ENCODE results near the gene GTPBP3. TPM values are rescaled to one million over a fixed set of nuclear protein-coding genes. Genes with fewer than 3 reads are reported as not detected.

GTPBP3 gene
- total RNA-seq, 1 donor from 2014 or later = 79.5 TPM

DNA sequence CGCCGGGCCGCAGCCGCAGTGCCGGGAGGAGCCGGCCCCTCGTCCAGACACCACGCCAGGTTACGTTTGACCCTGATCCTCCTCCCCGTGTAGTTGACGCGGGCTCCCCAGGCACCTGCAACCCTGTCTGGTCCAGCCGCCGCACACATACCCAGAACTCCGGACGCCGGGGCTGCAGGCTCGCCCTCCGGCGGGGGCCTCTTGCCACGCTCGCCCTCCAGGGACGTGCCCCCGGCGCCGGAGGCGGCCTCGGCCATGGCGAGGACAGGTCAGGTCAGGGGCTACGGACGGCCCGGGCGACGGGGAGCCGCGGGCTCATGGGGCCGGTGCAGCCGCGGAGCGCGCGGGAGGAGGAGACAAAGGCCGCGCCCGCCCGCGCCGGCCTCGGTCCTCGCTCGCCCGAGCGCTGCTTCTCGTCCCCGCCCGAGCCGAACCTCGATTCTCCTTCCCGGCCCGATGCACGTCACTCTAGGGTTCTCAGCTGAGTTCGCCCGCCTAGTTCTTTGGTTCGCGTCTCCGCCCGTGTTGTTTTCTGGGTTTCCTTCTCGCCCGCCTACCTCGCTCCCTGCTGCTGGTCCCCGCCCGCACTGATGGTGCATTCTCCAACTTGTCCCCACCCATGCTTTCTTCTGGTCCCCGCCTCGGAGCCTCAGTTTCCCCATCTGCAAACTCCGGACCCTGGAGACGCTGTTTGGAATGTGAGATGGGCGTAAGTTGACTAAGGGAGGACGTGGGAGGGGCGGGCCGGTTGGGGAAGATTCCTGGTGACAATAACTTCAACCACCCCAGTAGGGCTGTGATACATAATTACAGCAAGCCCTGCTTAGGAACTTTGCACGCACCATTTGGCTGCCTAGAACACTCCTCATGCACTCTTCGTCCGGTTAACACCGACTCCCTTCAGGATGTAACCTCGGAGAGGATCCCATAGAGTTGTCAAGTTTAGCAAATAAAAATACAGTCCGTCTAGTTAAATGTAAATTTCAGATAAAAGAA is 2.6 kb upstream of the GTPBP3 start, which contains the start of gene ANO8:
TSS of gene ANO8 (minus strand) at position 442 of the 996 bp plus-strand sequence. CDS start at position 257, 185 bp downstream.
- no peak for TF ChIP-seq CTCF (conservative IDR thresholded peaks at IDR 0.05; ENCODE audit: low read depth, low read length)

GRCh38 chr19:17335575-17335974 is 1.8 kb upstream of the GTPBP3 start:
- no peak for DNase-seq (ENCODE audit: low read depth)
- TF ChIP-seq CTCF (conservative IDR thresholded peaks at IDR 0.05; ENCODE audit: low read depth, low read length) = no peak
- peak overlapping the region; percentile 98 for H3K4me3 ChIP-seq (ENCODE audit: low read depth, low read length)

More for the DNA sequence above, 2.6 kb upstream of the GTPBP3 start, which contains the start of gene ANO8:
- DNase-seq (ENCODE audit: low read depth) = peak; percentile 86
- H3K4me3 ChIP-seq (ENCODE audit: low read depth, low read length) = peak within 1 kb of the TSS; percentile 77

GRCh38 chr19:17337675-17338432 is 501 bp downstream of the GTPBP3 start:
- peak overlapping the region; percentile 98 for H3K4me3 ChIP-seq (ENCODE audit: low read depth, low read length)
- no peak for TF ChIP-seq CTCF (conservative IDR thresholded peaks at IDR 0.05; ENCODE audit: low read depth, low read length)
- DNase-seq (ENCODE audit: low read depth) = no peak

DNA sequence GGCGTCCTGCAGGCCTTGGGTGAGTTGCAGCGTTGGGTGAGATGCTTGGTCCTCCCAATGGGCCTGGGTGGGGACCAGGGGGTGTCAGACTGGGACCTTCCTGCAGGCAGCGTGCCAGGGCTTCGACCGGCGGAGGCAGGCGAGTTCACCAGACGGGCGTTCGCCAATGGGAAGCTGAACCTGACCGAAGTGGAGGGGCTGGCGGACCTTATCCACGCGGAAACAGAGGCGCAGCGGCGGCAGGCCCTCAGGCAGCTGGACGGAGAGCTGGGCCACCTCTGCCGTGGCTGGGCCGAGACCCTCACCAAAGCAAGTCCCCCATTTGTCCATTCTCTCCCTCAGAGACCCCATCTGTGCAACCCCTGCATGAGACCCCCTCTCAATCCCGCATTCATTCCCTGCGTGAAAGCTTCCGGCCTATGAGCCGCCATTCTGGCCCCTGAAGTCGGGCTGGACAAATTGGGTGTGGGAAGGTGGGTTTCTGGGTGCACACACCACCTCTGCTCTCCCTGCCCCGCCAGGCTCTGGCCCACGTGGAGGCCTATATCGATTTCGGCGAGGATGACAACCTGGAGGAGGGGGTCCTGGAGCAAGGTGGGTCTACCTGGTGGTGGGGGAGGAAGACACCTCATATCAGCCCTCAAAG is 1.2 kb downstream of the GTPBP3 start:
- TF ChIP-seq CTCF (conservative IDR thresholded peaks at IDR 0.05; ENCODE audit: low read depth, low read length) = no peak
- DNase-seq (ENCODE audit: low read depth) = no peak
- H3K4me3 ChIP-seq (ENCODE audit: low read depth, low read length) = peak overlapping the region; percentile 98

GRCh38 chr19:17339088-17339741 is 1.9 kb downstream of the GTPBP3 start:
- DNase-seq (ENCODE audit: low read depth) = no peak
- no peak overlapping the region for H3K4me3 ChIP-seq (ENCODE audit: low read depth, low read length)
- no peak for TF ChIP-seq CTCF (conservative IDR thresholded peaks at IDR 0.05; ENCODE audit: low read depth, low read length)

- no peak for DNase-seq (ENCODE audit: low read depth)
- no peak for TF ChIP-seq CTCF (conservative IDR thresholded peaks at IDR 0.05; ENCODE audit: low read depth, low read length)
- H3K4me3 ChIP-seq (ENCODE audit: low read depth, low read length) = no peak overlapping the region
Measured at GRCh38 chr19:17340302-17340870, 3.0 kb downstream of the GTPBP3 start.
